Lower leg skin (tissue), 3 donors: Measurements from ENCODE around the gene MTX3.

Experiments
- POLR2A ChIP-seq, 2 donors: fragments of 450-650 bp; IDR thresholded peaks; one replicate each; pipeline ENCODE4 v1.6.1; 2016 to 2017; ENCODE audit warnings: antibody characterized with exemption in 2 of 2, mild to moderate bottlenecking in 1 of 2, moderate library complexity in 1 of 2
- TF ChIP-seq, protein P1 (sequence below), 3 donors: fragments of 450-650 bp; IDR thresholded peaks; one replicate each; pipeline ENCODE4 v1.5.1; 2016; ENCODE audit warnings: antibody characterized with exemption in 3 of 3, mild to moderate bottlenecking in 3 of 3, moderate library complexity in 2 of 3

DNA sequence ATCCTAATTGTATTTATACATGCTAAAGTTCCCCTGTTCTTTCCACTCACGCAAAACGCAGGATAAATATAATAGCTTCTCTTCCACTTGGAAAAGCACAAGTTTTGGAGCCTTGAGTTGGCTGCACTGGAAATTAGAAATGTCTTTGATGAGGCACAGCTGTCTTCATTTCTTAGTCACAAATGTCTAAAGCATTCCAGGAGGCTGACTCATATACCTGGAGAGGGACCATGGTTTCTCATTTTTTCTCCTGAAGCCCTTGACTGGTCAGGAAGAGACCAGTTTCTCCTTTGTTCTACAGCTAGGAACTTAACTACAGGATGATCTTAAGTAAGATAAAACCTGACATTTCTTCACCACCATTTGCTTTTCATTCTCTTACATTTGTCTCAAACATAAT, 16.2 kb downstream of the MTX3 start:
- TF ChIP-seq, protein P1, sequence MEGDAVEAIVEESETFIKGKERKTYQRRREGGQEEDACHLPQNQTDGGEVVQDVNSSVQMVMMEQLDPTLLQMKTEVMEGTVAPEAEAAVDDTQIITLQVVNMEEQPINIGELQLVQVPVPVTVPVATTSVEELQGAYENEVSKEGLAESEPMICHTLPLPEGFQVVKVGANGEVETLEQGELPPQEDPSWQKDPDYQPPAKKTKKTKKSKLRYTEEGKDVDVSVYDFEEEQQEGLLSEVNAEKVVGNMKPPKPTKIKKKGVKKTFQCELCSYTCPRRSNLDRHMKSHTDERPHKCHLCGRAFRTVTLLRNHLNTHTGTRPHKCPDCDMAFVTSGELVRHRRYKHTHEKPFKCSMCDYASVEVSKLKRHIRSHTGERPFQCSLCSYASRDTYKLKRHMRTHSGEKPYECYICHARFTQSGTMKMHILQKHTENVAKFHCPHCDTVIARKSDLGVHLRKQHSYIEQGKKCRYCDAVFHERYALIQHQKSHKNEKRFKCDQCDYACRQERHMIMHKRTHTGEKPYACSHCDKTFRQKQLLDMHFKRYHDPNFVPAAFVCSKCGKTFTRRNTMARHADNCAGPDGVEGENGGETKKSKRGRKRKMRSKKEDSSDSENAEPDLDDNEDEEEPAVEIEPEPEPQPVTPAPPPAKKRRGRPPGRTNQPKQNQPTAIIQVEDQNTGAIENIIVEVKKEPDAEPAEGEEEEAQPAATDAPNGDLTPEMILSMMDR (IDR thresholded peaks at IDR 0.05), result no peak
- no peak for TF ChIP-seq POLR2A (IDR thresholded peaks at IDR 0.05)
